ENCODE results near the gene GRIK4. TPM values are rescaled to one million over a fixed set of nuclear protein-coding genes. Genes with fewer than 3 reads are reported as not detected.

Gene GRIK4
- total and polyA plus RNA-seq, 4 donors, result 0.41 to 4.9 (median 1.7) TPM

DNA sequence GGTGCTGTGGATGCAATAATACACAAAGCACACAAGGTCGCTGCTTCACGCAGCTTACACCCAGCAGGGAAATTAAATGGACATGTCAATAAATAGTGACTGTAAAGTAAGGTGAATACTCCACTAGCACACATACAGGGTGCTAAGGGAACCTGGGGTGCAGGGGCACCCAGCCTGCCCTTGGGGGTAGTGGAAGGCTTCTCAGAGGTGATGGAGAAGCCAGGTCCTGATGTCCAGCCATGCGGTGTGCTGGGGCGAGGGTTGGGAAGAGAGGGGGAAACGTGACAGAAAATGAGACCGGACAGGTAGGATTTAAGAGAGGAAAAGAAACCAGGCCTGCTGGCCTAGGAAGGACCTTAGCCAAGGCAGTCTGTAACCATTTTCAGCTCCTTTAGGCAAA lies 200.5 kb downstream of the GRIK4 start:
- ATAC-seq (ENCODE audit: insufficient read depth, low FRiP score) (no peak), DNase-seq (no peak)
- no peaks in the 10 kb centered on the region for H3K27me3 ChIP-seq (ENCODE audit: control insufficient read depth in 3 of 3, insufficient read depth in 3 of 3, low read length in 2 of 3)
- H3K4me1 ChIP-seq (ENCODE audit: control insufficient read depth in 5 of 5, insufficient read depth in 5 of 5, low read length in 5 of 5), result peaks cover 0 to 27% (median 4%) of the 10 kb centered on the region in 5 donors
- WGBS, 2 donors, result 98 to 99% methylated on average over 6 of the region's 6 CpGs
- H3K4me3 ChIP-seq, result no peak overlapping the region
- TF ChIP-seq, protein P1, sequence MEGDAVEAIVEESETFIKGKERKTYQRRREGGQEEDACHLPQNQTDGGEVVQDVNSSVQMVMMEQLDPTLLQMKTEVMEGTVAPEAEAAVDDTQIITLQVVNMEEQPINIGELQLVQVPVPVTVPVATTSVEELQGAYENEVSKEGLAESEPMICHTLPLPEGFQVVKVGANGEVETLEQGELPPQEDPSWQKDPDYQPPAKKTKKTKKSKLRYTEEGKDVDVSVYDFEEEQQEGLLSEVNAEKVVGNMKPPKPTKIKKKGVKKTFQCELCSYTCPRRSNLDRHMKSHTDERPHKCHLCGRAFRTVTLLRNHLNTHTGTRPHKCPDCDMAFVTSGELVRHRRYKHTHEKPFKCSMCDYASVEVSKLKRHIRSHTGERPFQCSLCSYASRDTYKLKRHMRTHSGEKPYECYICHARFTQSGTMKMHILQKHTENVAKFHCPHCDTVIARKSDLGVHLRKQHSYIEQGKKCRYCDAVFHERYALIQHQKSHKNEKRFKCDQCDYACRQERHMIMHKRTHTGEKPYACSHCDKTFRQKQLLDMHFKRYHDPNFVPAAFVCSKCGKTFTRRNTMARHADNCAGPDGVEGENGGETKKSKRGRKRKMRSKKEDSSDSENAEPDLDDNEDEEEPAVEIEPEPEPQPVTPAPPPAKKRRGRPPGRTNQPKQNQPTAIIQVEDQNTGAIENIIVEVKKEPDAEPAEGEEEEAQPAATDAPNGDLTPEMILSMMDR (IDR thresholded peaks at IDR 0.05; ENCODE audit: control extremely low read depth, extremely low read depth), result no peak
- peaks cover 0 to 12% (median 5%) of the 10 kb centered on the region in 4 donors for H3K9me3 ChIP-seq (ENCODE audit: control insufficient read depth in 4 of 4, insufficient read depth in 3 of 4, low read length in 3 of 4)
- no peak overlapping the region for H3K9ac ChIP-seq (ENCODE audit: insufficient read depth in 1 of 2, low read length in 2 of 2)
- peaks cover 0 to 6% (median 0%) of the 10 kb centered on the region in 4 donors for H3K36me3 ChIP-seq (ENCODE audit: control insufficient read depth in 4 of 4, insufficient read depth in 4 of 4, low read length in 4 of 4)
- H3K27ac ChIP-seq (ENCODE audit: low read depth in 1 of 2, low read length in 1 of 2), result peak overlapping the region in 1 of 2 donors; percentile 37

DNA sequence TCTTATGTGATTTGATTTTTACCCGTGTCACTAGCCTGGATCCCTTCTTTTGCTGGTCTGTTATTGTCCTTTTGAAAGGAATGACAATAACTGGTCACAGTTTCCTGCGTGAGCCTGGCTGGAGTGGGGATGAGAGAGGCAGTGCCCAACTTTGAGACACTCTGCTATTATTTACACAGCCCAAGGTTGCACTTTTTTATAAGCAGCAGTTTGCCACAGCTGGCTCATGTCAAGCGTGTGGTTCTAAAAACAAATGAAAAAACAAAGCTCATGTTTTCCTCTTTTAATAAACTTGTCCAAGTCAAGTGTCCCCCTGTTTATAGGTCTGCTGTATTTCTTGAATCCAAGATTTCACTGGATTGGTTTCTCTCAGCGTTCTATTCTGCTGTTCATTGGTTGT lies 201.3 kb downstream of the GRIK4 start:
- no peaks in the 10 kb centered on the region for H3K36me3 ChIP-seq (ENCODE audit: control insufficient read depth in 4 of 4, insufficient read depth in 4 of 4, low read length in 4 of 4)
- WGBS, 2 donors, result 78 to 82% methylated on average over 4 of the region's 4 CpGs
- ATAC-seq (ENCODE audit: insufficient read depth, low FRiP score), result no peak
- no peaks in the 10 kb centered on the region for H3K27me3 ChIP-seq (ENCODE audit: control insufficient read depth in 3 of 3, insufficient read depth in 3 of 3, low read length in 2 of 3)
- TF ChIP-seq, protein P1 (IDR thresholded peaks at IDR 0.05; ENCODE audit: control extremely low read depth, extremely low read depth), result no peak
- DNase-seq, result peak; percentile 40 to 81 (median 74)
- peaks cover 0 to 5% (median 1%) of the 10 kb centered on the region in 4 donors for H3K9me3 ChIP-seq (ENCODE audit: control insufficient read depth in 4 of 4, insufficient read depth in 3 of 4, low read length in 3 of 4)
- H3K9ac ChIP-seq (ENCODE audit: insufficient read depth in 1 of 2, low read length in 2 of 2), result peak overlapping the region in 1 of 2 donors; percentile 8
- no peak overlapping the region for H3K27ac ChIP-seq (ENCODE audit: low read depth in 1 of 2, low read length in 1 of 2)
- H3K4me3 ChIP-seq, result no peak overlapping the region
- H3K4me1 ChIP-seq (ENCODE audit: control insufficient read depth in 5 of 5, insufficient read depth in 5 of 5, low read length in 5 of 5), result peaks cover 0 to 27% (median 4%) of the 10 kb centered on the region in 5 donors

DNA sequence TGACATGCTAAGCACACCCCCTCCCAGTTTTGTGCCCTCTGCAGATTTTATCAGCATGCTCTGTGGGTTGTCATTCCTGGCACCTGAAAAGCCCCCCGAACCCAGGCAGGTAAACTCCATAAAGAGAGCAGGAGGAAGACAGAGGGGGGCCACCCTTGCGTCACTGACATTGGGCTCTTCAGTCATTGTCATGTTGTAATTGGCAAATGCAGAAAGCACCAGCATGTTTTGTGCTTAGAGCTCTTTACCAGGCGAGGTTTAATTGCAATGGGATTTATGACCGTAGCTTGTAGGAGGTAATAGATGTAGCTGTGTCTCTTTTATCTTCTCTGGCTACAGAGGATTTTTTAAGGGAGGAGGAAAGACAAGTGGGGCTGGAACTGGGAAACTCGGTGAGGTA lies 201.7 kb downstream of the GRIK4 start:
- Histone ChIP-seq H3K4me1 (ENCODE audit: control insufficient read depth in 5 of 5, insufficient read depth in 5 of 5, low read length in 5 of 5) (peaks cover 0 to 27% (median 4%) of the 10 kb centered on the region in 5 donors), H3K36me3 (ENCODE audit: control insufficient read depth in 4 of 4, insufficient read depth in 4 of 4, low read length in 4 of 4) (no peaks in the 10 kb centered on the region), H3K27me3 (ENCODE audit: control insufficient read depth in 3 of 3, insufficient read depth in 3 of 3, low read length in 2 of 3) (no peaks in the 10 kb centered on the region), H3K27ac (ENCODE audit: low read depth in 1 of 2, low read length in 1 of 2) (no peak overlapping the region), H3K9ac (ENCODE audit: insufficient read depth in 1 of 2, low read length in 2 of 2) (no peak overlapping the region), H3K9me3 (ENCODE audit: control insufficient read depth in 4 of 4, insufficient read depth in 3 of 4, low read length in 3 of 4) (peaks cover 0 to 2% (median 0%) of the 10 kb centered on the region in 4 donors), H3K4me3 (no peak overlapping the region)
- ATAC-seq (ENCODE audit: insufficient read depth, low FRiP score), result no peak
- WGBS, 2 donors, result 69 to 76% methylated on average over 5 of the region's 5 CpGs
- TF ChIP-seq, protein P1 (IDR thresholded peaks at IDR 0.05; ENCODE audit: control extremely low read depth, extremely low read depth), result no peak
- no peak for DNase-seq

DNA sequence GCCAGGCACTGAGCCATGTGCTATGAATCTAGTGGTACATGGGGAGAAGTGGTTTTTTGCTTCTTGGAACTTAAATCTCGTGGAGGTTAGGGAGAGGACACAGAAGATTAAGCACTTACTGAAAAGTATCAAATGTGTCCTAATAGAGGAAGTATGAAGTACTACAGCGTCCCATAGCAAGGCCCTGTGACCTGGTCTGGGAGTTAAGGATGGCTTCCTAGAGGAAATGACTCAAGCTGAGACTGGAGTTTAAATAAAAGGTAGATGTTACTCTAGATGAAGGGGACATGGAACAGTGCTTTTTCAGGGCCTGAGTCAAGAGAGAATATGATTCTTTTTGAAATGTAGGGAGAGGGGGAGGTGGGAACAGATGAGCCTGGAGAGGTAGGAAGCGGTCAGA lies 202.9 kb downstream of the GRIK4 start:
- ATAC-seq (ENCODE audit: insufficient read depth, low FRiP score) (no peak), DNase-seq (no peak)
- Histone ChIP-seq H3K4me3 (no peak overlapping the region), H3K4me1 (ENCODE audit: control insufficient read depth in 5 of 5, insufficient read depth in 5 of 5, low read length in 5 of 5) (peaks cover 0 to 27% (median 8%) of the 10 kb centered on the region in 5 donors), H3K36me3 (ENCODE audit: control insufficient read depth in 4 of 4, insufficient read depth in 4 of 4, low read length in 4 of 4) (no peaks in the 10 kb centered on the region), H3K9ac (ENCODE audit: insufficient read depth in 1 of 2, low read length in 2 of 2) (peak overlapping the region in 1 of 2 donors; percentile 15), H3K27me3 (ENCODE audit: control insufficient read depth in 3 of 3, insufficient read depth in 3 of 3, low read length in 2 of 3) (no peaks in the 10 kb centered on the region), H3K9me3 (ENCODE audit: control insufficient read depth in 4 of 4, insufficient read depth in 3 of 4, low read length in 3 of 4) (no peaks in the 10 kb centered on the region), H3K27ac (ENCODE audit: low read depth in 1 of 2, low read length in 1 of 2) (no peak overlapping the region)
- WGBS, 2 donors, result 61 to 68% methylated on average over 3 of the region's 3 CpGs
- TF ChIP-seq, protein P1 (IDR thresholded peaks at IDR 0.05; ENCODE audit: control extremely low read depth, extremely low read depth), result no peak

Measured in lung (tissue), 12 donors.